BJ (cell line): ENCODE results near the gene SLC17A1. TPM values are rescaled to one million over a fixed set of nuclear protein-coding genes. Genes with fewer than 3 reads are reported as not detected.

Experiments
- CTCF ChIA-PET: fragments of 350-600 bp; formaldehyde crosslinking; extraction: SDS; loops from one replicate; lab custom pipeline; 2021; ENCODE audit warnings: antibody characterized with exemption, inconsistent platforms; lab: Yijun Ruan, JAX
- POLR2A ChIA-PET: fragments of 300-600 bp; sonication (Branson Sonifier 250); formaldehyde crosslinking; extraction: SDS; loops from one replicate; lab custom pipeline; 2021; ENCODE audit warnings: antibody characterized with exemption; lab: Charles Lee
- DNase-seq: peaks from one replicate; pipeline ENCODE4 v3.0.0-alpha.2; 2011; ENCODE audit warnings: low read depth
- H3K27me3 ChIP-seq: 2 replicates; pipeline ENCODE4 v1.6.0; 2011; ENCODE audit warnings: low read length; ENCODE audit not compliant: control insufficient read depth, insufficient read depth
- H3K36me3 ChIP-seq: 2 replicates; pipeline ENCODE4 v1.5.1; 2011; ENCODE audit warnings: low read length; ENCODE audit not compliant: control insufficient read depth, insufficient read depth
- H3K4me3 ChIP-seq: 2 replicates; pipeline ENCODE4 v1.5.1; 2011; ENCODE audit warnings: low read depth, mild to moderate bottlenecking, control low read depth, low read length
- CTCF ChIP-seq: IDR thresholded peaks from 2 replicates; pipeline ENCODE4 v1.5.1; 2011; ENCODE audit warnings: low read depth, mild to moderate bottlenecking, control low read depth, inconsistent platforms, low read length, moderate library complexity; ENCODE audit not compliant: insufficient read depth
- polyA plus RNA-seq: library from polyadenylated mRNA; depleted of rRNA; stranded (reverse); fragments of >200 nt; gene quantifications from 2 replicates; pipeline ENCODE4 v1.2.3, GENCODE V29; 2011

Gene SLC17A1
- polyA plus RNA-seq, 1 experiment, result not detected

GRCh38 chr6:25769983-25770382 lies 61.9 kb downstream of the SLC17A1 start:
- H3K4me3 ChIP-seq, result no peak overlapping the region
- ChIA-PET CTCF (interaction anchor here (1.0 kb wide), 1 partner anchor 19 kb away, joined by 3 read pairs; no protein-coding TSS in a partner anchor), POLR2A (no interaction called here)
- no peak for DNase-seq
- no peak for TF ChIP-seq CTCF
- H3K36me3 ChIP-seq, result no peaks in the 10 kb centered on the region
- H3K27me3 ChIP-seq, result no peaks in the 10 kb centered on the region

GRCh38 chr6:25768566-25768965 lies 63.3 kb downstream of the SLC17A1 start:
- no peaks in the 10 kb centered on the region for H3K27me3 ChIP-seq
- no peak overlapping the region for H3K4me3 ChIP-seq
- ChIA-PET CTCF (interaction anchor here (1.0 kb wide), 1 partner anchor 9 kb away, joined by 3 read pairs; no protein-coding TSS in a partner anchor), POLR2A (no interaction called here)
- H3K36me3 ChIP-seq, result no peaks in the 10 kb centered on the region
- DNase-seq, result no peak
- TF ChIP-seq CTCF, result no peak

DNA sequence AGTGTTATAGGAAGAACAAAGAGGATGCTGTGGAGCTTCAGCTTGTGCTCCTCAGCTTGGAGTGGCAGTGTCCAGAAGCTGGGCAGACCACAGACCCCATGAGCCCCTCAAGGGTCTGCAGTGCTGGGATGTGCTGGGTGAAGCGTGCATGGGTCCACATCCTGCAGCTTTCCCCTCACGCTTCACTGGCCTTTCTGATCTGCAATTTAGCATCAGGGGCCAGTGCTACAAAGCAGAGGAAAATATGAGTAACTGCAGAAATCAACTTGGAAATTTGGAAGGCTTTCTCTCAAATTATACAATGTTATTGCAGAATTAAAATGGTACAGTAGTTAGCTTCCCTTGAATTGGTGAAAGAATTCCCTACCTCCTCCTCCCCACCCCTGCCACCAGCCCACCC lies 67.2 kb downstream of the SLC17A1 start:
- TF ChIP-seq CTCF, result no peak
- no peaks in the 10 kb centered on the region for H3K36me3 ChIP-seq
- no peaks in the 10 kb centered on the region for H3K27me3 ChIP-seq
- CTCF ChIA-PET, result no interaction called here
- POLR2A ChIA-PET, result no interaction called here
- H3K4me3 ChIP-seq, result no peak overlapping the region
- DNase-seq, result no peak

DNA sequence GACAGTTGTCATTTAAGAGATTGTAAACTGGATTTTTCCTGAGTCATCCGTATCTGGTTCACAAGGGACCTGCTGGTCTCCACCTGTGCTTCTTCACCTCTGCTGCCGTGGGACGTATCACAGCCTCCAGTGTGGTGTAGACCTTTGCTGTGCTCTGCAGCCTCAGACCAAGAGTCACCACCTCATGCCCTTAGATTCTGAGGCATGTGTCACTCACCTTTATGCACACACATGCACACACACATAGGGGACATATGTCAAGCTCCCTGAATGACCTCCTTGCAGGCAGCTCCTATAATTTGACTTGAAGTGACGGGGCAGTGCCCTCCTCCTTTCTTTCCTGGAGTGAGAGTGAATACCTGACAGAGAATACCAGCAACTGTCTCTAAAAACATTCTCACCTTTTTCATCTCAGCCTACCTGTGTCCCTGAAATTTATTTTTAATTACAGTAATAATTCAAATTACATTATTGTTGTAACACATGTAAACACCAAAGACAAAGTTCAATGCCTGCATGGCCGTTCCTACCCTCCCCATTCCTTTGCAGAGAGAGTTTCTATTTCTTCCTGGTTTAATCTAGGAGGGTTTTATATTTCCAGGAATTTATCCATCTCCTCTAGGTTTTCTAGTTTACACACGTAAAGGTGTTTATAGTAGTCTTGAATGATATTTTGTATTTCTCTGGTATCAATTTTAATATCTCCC lies 73.8 kb downstream of the SLC17A1 start:
- no peaks in the 10 kb centered on the region for H3K27me3 ChIP-seq
- POLR2A ChIA-PET, result no interaction called here
- no peak for DNase-seq
- CTCF ChIA-PET, result interaction anchor here (1.2 kb wide), 1 partner anchor 46 kb away, joined by 3 read pairs; no protein-coding TSS in a partner anchor
- no peak for TF ChIP-seq CTCF
- H3K36me3 ChIP-seq, result no peaks in the 10 kb centered on the region
- H3K4me3 ChIP-seq, result no peak overlapping the region

DNA sequence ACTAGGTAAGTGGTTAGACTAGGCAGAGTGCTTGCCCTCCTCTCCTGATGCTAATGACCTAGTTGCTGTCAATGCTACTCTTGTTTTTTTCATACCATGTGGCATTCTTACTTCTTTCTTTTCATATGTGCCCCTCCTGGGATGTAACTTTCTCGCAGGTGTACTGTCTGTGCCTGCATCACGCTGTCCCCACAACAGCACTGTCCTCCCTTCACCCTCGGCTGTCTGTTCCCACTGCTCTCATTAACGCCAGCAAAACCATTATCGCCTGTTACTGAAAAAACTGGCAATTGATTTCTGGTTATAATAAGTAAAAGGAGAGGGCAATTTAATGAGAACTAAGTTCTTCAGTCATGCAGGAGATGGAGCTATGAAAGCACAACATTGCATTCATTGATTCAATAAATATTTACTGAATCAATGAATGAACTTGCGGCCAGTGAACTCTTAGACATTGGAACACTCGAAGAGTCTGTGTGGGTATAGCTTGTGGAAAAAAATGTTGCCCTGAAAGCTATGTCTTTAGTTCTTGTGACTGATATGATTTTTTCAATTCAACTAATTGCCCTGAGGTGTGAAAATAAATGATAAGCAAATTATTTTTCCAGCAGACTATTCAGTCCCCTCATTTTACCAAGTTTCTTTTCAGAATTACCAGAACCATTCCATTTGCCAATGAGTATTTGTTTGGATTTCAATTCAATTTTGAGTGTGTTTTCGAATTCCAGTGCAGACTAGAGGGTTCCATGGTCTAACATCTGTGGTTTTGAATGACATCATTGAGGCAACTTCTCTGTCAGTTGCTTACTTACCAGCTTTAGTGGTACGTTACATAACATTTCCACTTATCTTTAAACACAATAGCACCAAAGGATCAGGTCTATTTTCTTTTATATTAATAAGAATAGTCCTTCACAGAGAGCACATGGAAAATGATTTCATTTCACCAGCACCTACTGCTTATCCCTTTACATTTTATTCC lies 75.2 kb downstream of the SLC17A1 start:
- no peak overlapping the region for H3K4me3 ChIP-seq
- H3K27me3 ChIP-seq, result no peaks in the 10 kb centered on the region
- CTCF ChIA-PET, result no interaction called here
- TF ChIP-seq CTCF, result no peak
- POLR2A ChIA-PET, result no interaction called here
- H3K36me3 ChIP-seq, result no peaks in the 10 kb centered on the region
- DNase-seq, result no peak
